IPS-18c (cell line): ENCODE measurements around the gene BBS5.
"Not testable (repeated sequence)": the region's sequence is repeated elsewhere in the genome, so short reads cannot be mapped to it uniquely, and the experiment has no call there.

ENCODE experiments used
- H3K4me3 ChIP-seq: 2 replicates; pipeline ENCODE4 v1.7.0; 2013; ENCODE audit warnings: low read depth, mild to moderate bottlenecking, low read length, moderate library complexity; ENCODE audit not compliant: insufficient read depth
- H3K9me3 ChIP-seq: one replicate; pipeline ENCODE4 v1.6.1; 2013; ENCODE audit warnings: mild to moderate bottlenecking, low read length, moderate library complexity; ENCODE audit not compliant: control insufficient read depth, insufficient read depth

Gene BBS5

GRCh38 chr2:169479257-169480078 lies at the start of gene BBS5:
TSS of gene BBS5 (plus strand) at chr2:169479494. CDS start at chr2:169479554, 60 bp downstream.
- H3K9me3 ChIP-seq, result no peaks in the 10 kb centered on the region
- peak within 1 kb of the TSS; percentile 82 for H3K4me3 ChIP-seq

GRCh38 chr2:169431772-169432171 lies 47.5 kb upstream of the BBS5 start:
- not testable (repeated sequence) for H3K4me3 ChIP-seq, H3K9me3 ChIP-seq

GRCh38 chr2:169434236-169434635 lies 45.1 kb upstream of the BBS5 start:
- not testable (repeated sequence) for H3K4me3 ChIP-seq, H3K9me3 ChIP-seq

GRCh38 chr2:169438466-169439072 lies 40.7 kb upstream of the BBS5 start:
- no peak overlapping the region for H3K4me3 ChIP-seq
- H3K9me3 ChIP-seq, result no peaks in the 10 kb centered on the region

- H3K4me3 ChIP-seq, result no peak overlapping the region
These were observed 39.4 kb upstream of the BBS5 start for GRCh38 chr2:169439900-169440299.

GRCh38 chr2:169446452-169446851 lies 32.8 kb upstream of the BBS5 start:
- Histone ChIP-seq H3K4me3 (no peak overlapping the region; the same call in 1 of the 2 replicates), H3K9me3 (no peaks in the 10 kb centered on the region)

More at GRCh38 chr2:169439900-169440299, 39.4 kb upstream of the BBS5 start:
- no peaks in the 10 kb centered on the region for H3K9me3 ChIP-seq

GRCh38 chr2:169448316-169448715 lies 31.0 kb upstream of the BBS5 start:
- H3K4me3 ChIP-seq, result no peak overlapping the region
- H3K9me3 ChIP-seq, result peaks cover 5% of the 10 kb centered on the region

GRCh38 chr2:169448865-169449264 lies 30.4 kb upstream of the BBS5 start:
- H3K9me3 ChIP-seq, result peaks cover 5% of the 10 kb centered on the region

GRCh38 chr2:169452080-169452479 lies 27.2 kb upstream of the BBS5 start:
- no peak overlapping the region for H3K4me3 ChIP-seq
- H3K9me3 ChIP-seq, result peaks cover 5% of the 10 kb centered on the region

More at GRCh38 chr2:169448865-169449264, 30.4 kb upstream of the BBS5 start:
- H3K4me3 ChIP-seq, result no peak overlapping the region

GRCh38 chr2:169453044-169453443 lies 26.2 kb upstream of the BBS5 start:
- not testable (repeated sequence) for H3K4me3 ChIP-seq, H3K9me3 ChIP-seq

- Histone ChIP-seq H3K4me3 (no peak overlapping the region), H3K9me3 (no peaks in the 10 kb centered on the region)
These were observed 18.2 kb upstream of the BBS5 start for GRCh38 chr2:169461143-169461542.

- H3K9me3 ChIP-seq, result no peaks in the 10 kb centered on the region
- H3K4me3 ChIP-seq, result no peak overlapping the region
These were observed 16.2 kb upstream of the BBS5 start for GRCh38 chr2:169462896-169463695.

GRCh38 chr2:169464466-169464865 lies 14.8 kb upstream of the BBS5 start:
- Histone ChIP-seq H3K9me3 (no peaks in the 10 kb centered on the region), H3K4me3 (no peak overlapping the region)

GRCh38 chr2:169464882-169465281 lies 14.4 kb upstream of the BBS5 start:
- H3K4me3 ChIP-seq, result no peak overlapping the region
- H3K9me3 ChIP-seq, result no peaks in the 10 kb centered on the region

- Histone ChIP-seq H3K9me3 (no peaks in the 10 kb centered on the region), H3K4me3 (no peak overlapping the region)
These were observed 10.5 kb upstream of the BBS5 start for GRCh38 chr2:169468841-169469240.

GRCh38 chr2:169469952-169470572 lies 9.2 kb upstream of the BBS5 start:
- no peak overlapping the region for H3K4me3 ChIP-seq
- no peaks in the 10 kb centered on the region for H3K9me3 ChIP-seq

- Histone ChIP-seq H3K4me3 (no peak overlapping the region), H3K9me3 (no peaks in the 10 kb centered on the region)
These were observed 7.0 kb upstream of the BBS5 start for GRCh38 chr2:169472249-169472648.
